Measurements from ENCODE around the gene GALNT2.
A peak's percentile ranks its signal among the peaks of the same experiment; 100 is the strongest.

Gene GALNT2

GRCh38 chr1:230104395-230105244 is 37.6 kb downstream of the GALNT2 start:
- intact Hi-C loops (cut with DNase I): no loop called here
- DNase-seq: peak; percentile 63 to 94 (median 78)

- intact Hi-C loops (cut with DNase I): no loop called here
- no peak for DNase-seq
Measured at GRCh38 chr1:230105245-230105753, 38.3 kb downstream of the GALNT2 start.

- intact Hi-C loops (cut with DNase I): no loop called here
Measured at GRCh38 chr1:230105754-230106625, 39.0 kb downstream of the GALNT2 start.

GRCh38 chr1:230107941-230108340 is 40.9 kb downstream of the GALNT2 start:
- peak in 4 of 42 donors; percentile 32 to 73 (median 43) for DNase-seq
- intact Hi-C loops (cut with DNase I): no loop called here

More at GRCh38 chr1:230105754-230106625, 39.0 kb downstream of the GALNT2 start:
- DNase-seq: no peak

GRCh38 chr1:230108580-230108979 is 41.5 kb downstream of the GALNT2 start:
- intact Hi-C loops (cut with DNase I): no loop called here
- no peak for DNase-seq

- intact Hi-C loops (cut with DNase I): no loop called here
- no peak for DNase-seq
Measured at GRCh38 chr1:230109066-230109465, 42.0 kb downstream of the GALNT2 start.

GRCh38 chr1:230109895-230110667 is 43.0 kb downstream of the GALNT2 start:
- DNase-seq: peak in 7 of 42 donors; percentile 24 to 63 (median 37)
- intact Hi-C loops (cut with DNase I): no loop called here

- DNase-seq: no peak
- intact Hi-C loops (cut with DNase I): no loop called here
Measured at GRCh38 chr1:230110971-230111370, 43.9 kb downstream of the GALNT2 start.

GRCh38 chr1:230112131-230112701 is 45.2 kb downstream of the GALNT2 start:
- intact Hi-C loops (cut with DNase I): no loop called here
- peak in 40 of 42 donors; percentile 39 to 86 (median 70) for DNase-seq

- intact Hi-C loops (cut with DNase I): no loop called here
- DNase-seq: no peak
Measured at GRCh38 chr1:230112782-230113181, 45.7 kb downstream of the GALNT2 start.

GRCh38 chr1:230113235-230113592 is 46.2 kb downstream of the GALNT2 start:
- DNase-seq: no peak
- intact Hi-C loops (cut with DNase I): no loop called here

GRCh38 chr1:230113593-230114236 is 46.7 kb downstream of the GALNT2 start:
- intact Hi-C loops (cut with DNase I): no loop called here
- peak in 5 of 42 donors; percentile 28 to 68 (median 50) for DNase-seq

- no peak for DNase-seq
- intact Hi-C loops (cut with DNase I): no loop called here
Measured at GRCh38 chr1:230114237-230114651, 47.2 kb downstream of the GALNT2 start.

- intact Hi-C loops (cut with DNase I): no loop called here
- no peak for DNase-seq
Measured at GRCh38 chr1:230117694-230118093, 50.7 kb downstream of the GALNT2 start.

- intact Hi-C loops (cut with DNase I): no loop called here
- no peak for DNase-seq
Measured at GRCh38 chr1:230119340-230119739, 52.3 kb downstream of the GALNT2 start.

- intact Hi-C loops (cut with DNase I): no loop called here
- DNase-seq: no peak
Measured at GRCh38 chr1:230120289-230120920, 53.4 kb downstream of the GALNT2 start.

- intact Hi-C loops (cut with DNase I): no loop called here
- peak in 8 of 42 donors; percentile 38 to 79 (median 50) for DNase-seq
Measured at GRCh38 chr1:230120921-230121381, 53.9 kb downstream of the GALNT2 start.

- intact Hi-C loops (cut with DNase I): no loop called here
- no peak for DNase-seq
Measured at GRCh38 chr1:230121950-230122349, 54.9 kb downstream of the GALNT2 start.
